Renal pelvis (tissue), 12 donors: ENCODE measurements around the gene ANG. TPM values are rescaled to one million over a fixed set of nuclear protein-coding genes. Genes with fewer than 3 reads are reported as not detected.
"Not testable (repeated sequence)": the region's sequence is repeated elsewhere in the genome, so short reads cannot be mapped to it uniquely, and the experiment has no call there.

ENCODE experiments used
- DNase-seq: peaks from one replicate; pipeline ENCODE4 v3.0.0-alpha.2; 2013
- long read RNA-seq, 16 experiments: transcript quantifications; one replicate each; lab custom pipeline, GENCODE V29; 2026
- polyA plus RNA-seq, 3 donors: library from polyadenylated mRNA; unstranded; fragments of 120-200 nt; gene quantifications; one replicate each; pipeline ENCODE4 v1.2.1, GENCODE V29; 2013; ENCODE audit not compliant: insufficient read length in 3 of 3

Gene ANG
- polyA plus RNA-seq = 1 to 10 TPM; 2.7 to 4.2 (median 3.4) TPM
- long read RNA-seq, donor 1, partial matches to known transcripts = 0 of 4 reads
- long read RNA-seq, donor 1, other reads (novel, unspliced or antisense) = 0 of 4 reads
- long read RNA-seq, donor 2, transcript ANG-201 (2 exons, 1,222 nt) = major isoform, 5 of 5 reads
- long read RNA-seq, donor 2, partial matches to known transcripts = 0 of 5 reads
- long read RNA-seq, donor 2, other reads (novel, unspliced or antisense) = 0 of 5 reads
- long read RNA-seq, donor 3, partial matches to known transcripts = 0 of 3 reads
- long read RNA-seq, donor 3, other reads (novel, unspliced or antisense) = 0 of 3 reads
- long read RNA-seq, donor 4, partial matches to known transcripts = 0 of 3 reads
- long read RNA-seq, donor 4, other reads (novel, unspliced or antisense) = 0 of 3 reads
- long read RNA-seq, donor 5 = 0 reads
- long read RNA-seq, donor 6, partial matches to known transcripts = 0 of 4 reads
- long read RNA-seq, donor 6, other reads (novel, unspliced or antisense) = 0 of 4 reads
- long read RNA-seq, donor 7, transcript ANG-201 (2 exons, 1,222 nt) = major isoform, 5 of 5 reads
- long read RNA-seq, donor 7, partial matches to known transcripts = 0 of 5 reads
- long read RNA-seq, donor 7, other reads (novel, unspliced or antisense) = 0 of 5 reads
- long read RNA-seq, donor 8, partial matches to known transcripts = 0 of 2 reads
- long read RNA-seq, donor 8, other reads (novel, unspliced or antisense) = 0 of 2 reads
- long read RNA-seq, donor 9, partial matches to known transcripts = 0 of 3 reads
- long read RNA-seq, donor 9, other reads (novel, unspliced or antisense) = 0 of 3 reads
- long read RNA-seq, donor 10, partial matches to known transcripts = 0 of 3 reads
- long read RNA-seq, donor 10, other reads (novel, unspliced or antisense) = 0 of 3 reads
- long read RNA-seq, donor 11 = 0 reads
- long read RNA-seq, donor 12, transcript ANG-201 (2 exons, 1,222 nt) = major isoform, 6 of 6 reads
- long read RNA-seq, donor 12, partial matches to known transcripts = 0 of 6 reads
- long read RNA-seq, donor 12, other reads (novel, unspliced or antisense) = 0 of 6 reads
- long read RNA-seq, donor 13 = 0 reads
- long read RNA-seq, donor 14 = 0 reads
- long read RNA-seq, donor 15 = 0 reads
- long read RNA-seq, donor 16, partial matches to known transcripts = 0 of 3 reads
- long read RNA-seq, donor 16, other reads (novel, unspliced or antisense) = 0 of 3 reads

DNA sequence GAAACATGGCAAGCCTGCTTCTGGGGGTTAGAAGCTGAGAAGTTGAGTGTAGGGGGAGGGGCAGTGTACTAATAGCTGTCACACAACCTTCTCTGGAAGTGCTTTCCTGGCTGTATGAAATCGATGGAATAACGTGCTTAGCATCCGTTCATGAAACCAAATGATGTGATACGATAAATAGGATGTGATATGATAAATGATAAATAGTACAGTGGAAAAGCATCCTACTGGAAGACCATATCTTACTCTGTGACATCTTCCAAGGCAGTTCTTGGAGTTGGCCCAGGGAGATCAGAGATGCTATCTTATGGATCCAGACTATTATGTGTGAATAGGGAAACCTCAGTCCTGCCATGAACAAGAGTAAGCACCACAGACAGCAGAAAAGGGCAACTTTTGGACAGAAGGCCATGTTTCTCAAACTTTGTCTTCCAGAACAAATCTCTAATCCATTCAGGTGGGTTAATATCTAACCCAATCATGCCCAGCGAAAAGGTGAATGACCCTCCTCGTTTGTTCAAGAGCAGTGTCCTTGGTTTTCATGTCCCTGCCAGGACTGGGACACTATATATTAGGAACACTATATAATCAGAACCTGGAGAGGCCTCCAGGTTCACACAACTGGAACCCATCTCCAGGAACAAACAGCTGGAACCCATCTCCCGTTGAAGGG is at the start of gene ANG:
Gene ANG (plus strand): TSS at position 598 of the 673 bp plus-strand sequence. CDS start 4,801 bp downstream, outside the sequence.
- DNase-seq = no peak

DNA sequence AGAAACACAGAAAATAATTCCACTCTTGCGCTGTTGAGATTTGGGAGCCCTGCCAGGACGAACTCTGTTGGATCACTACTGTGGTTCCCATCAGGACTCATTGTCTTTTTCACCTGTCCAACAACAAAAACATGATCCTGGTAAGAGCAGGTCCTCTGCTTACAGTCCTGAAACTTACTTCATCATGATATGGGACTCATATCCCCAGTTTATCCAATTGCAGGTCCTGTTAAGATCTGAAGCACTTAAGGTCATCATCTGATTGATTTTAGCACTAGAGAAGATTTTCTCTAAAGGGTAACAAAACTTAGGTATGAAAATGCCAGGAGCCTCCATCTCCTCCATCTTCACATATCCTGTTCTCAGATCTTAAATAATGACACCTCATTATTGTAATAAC is 47.0 kb upstream of the ANG start, which contains the start of gene OR6S1:
Gene OR6S1 (minus strand): TSS at position 101 of the 400 bp plus-strand sequence. CDS start 0 bp downstream, at position 101.
- DNase-seq = no peak

DNA sequence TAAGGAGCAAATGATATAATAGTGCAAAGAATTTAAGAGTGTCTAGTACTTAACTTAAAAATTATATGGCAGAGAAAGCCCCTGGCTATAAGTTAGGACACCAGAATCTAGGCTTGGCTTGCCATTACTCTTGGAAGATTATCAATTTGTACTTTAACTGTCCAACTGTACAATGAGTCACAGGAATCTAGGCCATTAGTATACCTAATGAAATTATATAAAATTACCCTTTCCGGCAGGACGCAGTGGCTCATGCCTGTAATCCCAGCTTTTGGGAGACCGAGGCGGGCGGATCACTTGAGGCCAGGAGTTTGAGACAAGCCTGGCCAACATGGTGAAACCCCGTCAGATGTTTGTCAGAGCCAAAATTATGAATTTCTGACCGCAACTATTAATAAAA is 46.4 kb upstream of the ANG start:
- no peak for DNase-seq

DNA sequence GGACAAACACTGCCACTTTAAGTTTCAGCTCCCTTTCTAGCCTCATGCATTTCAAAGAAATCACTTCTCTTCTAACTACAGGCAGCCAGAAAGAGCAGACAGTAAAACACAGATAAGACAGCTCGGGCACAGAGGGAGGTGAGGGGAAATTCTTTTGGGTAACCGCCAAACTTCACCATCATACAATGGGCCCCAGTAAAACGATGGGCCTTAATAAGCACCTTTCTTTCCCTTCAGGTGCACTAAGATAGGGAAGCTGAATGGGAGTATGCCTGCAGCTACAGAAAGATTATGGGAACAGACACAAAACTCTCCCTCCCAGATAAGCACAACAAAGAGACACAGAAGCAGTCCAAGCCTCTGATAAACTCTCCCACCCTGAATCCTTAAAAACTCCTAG is 45.8 kb upstream of the ANG start:
- not testable (repeated sequence) for DNase-seq

DNA sequence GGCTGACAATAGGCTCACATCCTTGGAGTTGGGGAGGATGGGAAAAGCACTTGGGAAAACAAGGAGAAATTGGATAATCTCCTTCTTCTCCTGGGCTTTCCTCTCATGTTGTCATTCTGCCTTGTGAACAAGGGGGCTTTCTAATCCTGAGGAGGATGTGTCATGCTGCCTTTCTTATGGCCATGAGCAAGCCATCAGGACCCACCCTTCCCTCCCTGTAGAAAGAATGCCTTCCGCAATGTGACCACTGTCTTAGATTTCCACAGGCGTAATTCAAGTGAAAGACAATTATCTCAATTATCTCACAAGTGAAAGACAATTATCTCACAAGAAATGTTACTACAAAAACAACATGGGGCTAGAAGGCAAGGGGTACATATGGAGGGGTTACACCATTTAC is 44.0 kb upstream of the ANG start:
- DNase-seq = no peak

DNA sequence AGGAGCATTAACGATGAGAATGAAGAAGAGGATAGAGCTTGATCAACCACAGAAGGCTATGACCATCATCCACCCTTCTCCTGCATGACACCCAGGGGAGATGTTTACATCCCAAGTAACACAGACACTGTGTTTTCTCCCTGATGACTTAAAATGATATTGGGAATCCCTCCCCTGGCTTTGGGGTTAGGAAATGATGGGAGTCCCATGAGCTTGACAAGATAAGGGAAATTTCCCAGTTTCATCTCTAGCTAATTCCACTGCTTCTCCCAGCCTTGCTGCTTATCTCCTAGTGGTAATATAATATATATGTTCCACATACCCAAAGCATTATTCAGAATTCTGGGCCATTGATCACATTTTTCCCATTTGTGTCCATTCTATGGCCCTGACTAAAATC is 43.1 kb upstream of the ANG start:
- DNase-seq = no peak

DNA sequence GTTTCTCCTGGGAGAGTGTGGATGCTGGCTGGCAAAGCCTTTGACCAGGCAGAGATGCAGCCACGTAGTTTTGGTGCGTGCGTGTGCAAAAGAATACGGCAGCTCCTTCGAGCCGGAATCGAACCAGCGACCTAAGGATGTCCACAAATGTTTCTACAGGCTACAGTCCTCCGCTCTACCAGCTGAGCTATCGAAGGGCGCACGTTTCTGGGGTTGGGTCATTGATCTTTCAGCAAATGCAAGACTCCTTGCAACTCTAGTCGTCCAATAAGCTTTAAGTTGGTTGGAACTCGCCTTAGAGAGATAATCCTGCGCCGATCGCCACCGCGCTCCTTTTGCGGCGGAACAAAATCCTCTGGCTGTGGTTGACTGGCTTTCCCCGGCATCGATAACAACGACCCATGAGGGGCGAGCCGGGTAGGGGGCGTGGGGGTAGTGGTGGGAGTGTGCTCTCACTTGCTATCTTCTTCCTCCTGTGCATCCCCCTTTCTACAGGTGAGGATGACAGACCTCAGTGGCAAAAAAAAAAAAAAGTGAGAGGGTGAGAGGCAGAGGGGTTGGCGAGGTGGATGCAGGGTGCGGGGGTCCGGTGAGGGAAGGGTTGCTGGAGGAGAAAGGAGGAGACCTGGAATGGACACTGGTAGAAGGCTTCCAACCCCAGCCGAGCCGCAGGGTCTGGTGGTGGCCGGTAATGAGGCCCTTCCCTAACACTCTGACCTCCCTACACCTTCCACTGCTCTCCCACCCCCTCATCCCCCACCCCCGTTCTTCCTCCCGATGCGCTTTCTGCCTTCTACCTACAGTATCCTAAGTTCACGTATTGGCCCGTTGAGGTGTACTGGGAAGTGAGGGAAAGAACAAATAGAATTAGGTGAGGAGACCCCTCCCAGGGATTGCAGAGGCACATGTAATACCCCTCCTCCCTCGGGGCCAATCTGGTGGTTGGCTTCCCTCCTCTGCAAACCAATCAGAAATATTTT is 35.3 kb upstream of the ANG start:
- DNase-seq = no peak

DNA sequence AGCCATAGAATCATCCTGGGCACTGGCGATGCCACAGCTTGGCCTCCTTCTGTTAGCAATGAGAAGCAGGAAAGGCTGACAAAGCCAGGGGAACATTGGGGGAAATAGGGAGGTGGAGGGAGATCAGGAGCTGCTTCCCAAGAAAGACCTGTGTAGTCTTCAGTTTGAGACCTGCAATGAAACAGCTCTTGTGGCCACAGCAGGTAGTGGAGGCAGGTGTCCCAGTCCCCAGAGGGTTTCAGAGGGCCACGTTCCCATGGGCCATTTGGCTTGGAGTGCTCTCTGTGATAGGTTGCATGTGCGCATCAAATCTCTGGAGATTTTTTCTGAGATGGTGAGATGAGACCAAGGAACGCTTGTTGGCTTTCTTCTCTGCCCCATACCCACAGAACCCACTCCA is 32.7 kb upstream of the ANG start:
- DNase-seq = no peak

DNA sequence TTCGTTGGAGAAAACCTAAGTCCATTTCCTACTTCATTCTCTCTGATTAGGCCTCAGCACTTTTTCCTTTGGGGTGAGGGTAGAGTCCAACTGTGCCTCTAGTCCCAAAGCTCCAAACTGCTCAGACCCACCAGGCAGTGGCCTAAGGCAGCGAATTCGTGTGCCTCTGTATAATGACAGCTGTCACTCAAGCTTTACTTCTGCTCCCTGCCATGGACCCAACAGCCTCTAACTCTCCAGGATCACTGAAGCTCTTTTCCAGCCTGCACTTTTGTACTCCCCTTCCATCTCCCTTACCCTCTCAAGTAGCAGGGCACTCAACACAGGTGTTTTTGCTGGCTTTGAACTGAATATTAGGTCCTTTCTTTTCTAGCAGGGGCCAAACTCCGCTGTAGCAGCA is 32.3 kb upstream of the ANG start:
- no peak for DNase-seq

DNA sequence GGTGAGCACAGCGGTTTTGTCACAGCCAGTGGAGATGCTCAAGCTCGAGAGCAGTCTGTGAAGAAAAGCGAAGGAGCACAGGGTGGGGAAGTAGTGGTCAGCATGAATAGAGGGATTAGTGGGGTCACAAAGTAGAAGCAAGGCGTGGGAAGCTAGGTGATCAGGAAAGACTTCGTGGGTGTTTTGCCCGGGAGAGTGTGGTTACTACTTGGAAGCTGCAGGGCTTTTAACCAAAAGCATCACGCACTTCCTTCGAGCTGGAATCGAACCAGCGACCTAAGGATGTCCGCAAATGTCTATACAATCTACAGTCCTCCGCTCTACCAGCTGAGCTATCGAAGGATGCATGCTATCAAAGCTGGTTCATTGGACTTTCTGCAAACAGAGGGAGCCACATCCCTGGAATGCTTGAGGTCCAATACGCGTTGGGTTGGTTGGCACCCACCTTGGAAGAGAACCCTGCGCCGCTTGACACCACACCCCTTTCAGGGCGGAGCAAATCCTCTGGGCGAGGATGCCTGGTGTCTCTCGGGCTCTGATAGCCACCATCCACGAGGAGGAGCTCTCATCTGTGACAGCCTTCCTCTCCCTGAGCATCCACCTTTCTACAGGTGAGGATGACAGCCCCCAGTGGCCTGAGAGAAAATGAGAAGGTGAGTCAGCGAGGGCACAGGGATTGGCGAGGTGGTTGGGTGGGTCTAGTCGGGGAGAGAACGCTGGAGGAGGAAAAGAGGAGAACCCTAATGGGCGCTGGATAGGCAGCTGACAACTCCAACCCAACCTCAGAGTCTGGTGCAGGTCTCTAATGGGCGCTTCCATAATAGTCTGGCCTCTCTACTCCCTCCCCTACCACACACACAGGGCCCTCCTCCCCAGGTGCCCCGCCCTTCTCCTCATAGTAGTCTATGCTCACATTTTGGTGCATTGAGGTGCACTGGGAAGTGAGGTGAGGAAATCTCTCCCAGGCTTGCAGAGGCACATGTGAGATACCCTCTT is 31.1 kb upstream of the ANG start:
- no peak for DNase-seq

DNA sequence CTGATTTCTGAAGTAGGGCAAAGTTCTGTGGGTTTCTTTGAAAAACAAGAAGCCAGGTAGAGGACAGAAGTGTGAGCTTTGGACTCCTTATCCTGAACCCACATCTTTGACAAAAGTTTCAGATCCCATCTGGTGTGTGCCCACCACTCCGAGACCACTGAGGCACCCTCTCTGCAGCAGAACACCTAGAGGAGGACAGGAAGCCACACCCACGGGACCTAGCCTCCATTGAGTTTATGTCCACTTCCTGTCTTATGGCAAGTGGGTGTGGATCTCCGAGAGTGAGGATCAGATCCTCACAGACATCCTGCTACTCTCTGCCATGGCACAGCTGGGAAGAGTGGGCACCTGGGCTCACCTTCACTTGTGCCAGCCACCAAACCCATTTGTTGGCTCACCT is 30.3 kb upstream of the ANG start:
- DNase-seq = no peak

DNA sequence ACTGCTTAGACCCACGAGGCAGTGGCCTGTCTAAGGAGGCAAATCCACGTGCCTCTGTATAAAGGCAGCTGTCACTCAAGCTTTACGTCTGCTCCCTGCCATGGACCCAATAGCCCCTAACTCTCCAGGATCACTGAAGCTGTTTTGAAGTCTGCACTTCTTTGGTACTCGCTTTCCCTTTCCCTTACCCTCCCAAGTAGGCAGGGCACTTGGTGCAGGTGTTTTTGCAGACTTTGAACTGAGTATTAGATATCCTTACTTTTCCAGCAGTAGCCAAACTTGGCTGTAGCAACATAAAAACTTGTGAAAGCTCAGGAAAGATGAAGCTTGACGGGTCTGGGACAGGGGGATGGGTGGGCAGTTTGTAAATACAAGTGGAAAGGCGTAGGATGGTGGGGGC is 29.2 kb upstream of the ANG start:
- no peak for DNase-seq

DNA sequence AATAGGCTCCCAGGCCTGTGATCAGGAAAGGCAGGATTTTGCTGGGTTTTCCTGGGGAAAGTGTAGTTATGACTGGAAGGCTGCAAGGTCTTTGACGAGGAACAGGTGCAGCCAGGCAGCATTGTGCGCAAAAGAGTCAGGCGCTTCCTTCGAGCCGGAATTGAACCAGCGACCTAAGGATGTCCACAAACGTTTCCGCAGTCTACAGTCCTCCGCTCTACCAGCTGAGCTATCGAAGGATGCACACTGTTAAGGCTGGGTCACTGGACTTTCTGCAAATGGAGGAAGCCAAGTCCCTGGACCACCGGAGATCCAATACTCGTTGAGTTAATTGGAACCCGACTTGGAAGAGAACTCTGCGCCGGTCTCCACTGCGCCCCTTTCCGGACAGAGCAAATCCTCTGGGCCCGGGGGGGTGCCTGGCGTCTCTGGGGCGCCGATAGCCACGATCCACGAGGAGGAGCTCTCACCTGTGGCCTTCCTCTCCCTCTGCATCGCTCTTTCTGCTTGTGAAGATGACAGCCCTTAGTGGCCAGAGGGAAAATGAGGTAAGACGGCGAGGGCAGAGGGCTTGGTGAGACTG is 28.7 kb upstream of the ANG start:
- DNase-seq = no peak

DNA sequence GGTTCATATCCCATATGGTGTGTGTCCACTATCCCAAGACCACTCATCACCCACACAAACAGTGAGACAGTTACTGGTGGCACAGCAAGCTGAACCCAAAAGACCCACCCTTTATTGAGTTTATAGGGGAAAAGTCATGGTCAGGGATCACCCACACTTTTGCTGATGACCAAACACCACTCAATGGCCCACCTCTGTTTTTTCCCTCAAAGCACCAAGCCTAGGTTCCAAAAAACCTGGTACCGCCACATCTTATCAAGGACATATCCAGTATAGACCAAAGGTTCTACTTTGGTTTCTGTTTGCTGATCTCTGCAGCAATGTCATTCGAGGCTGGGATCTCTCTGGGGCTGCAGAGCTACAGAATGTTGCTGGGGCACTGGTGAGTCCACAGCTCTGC is 27.4 kb upstream of the ANG start:
- DNase-seq = no peak

DNA sequence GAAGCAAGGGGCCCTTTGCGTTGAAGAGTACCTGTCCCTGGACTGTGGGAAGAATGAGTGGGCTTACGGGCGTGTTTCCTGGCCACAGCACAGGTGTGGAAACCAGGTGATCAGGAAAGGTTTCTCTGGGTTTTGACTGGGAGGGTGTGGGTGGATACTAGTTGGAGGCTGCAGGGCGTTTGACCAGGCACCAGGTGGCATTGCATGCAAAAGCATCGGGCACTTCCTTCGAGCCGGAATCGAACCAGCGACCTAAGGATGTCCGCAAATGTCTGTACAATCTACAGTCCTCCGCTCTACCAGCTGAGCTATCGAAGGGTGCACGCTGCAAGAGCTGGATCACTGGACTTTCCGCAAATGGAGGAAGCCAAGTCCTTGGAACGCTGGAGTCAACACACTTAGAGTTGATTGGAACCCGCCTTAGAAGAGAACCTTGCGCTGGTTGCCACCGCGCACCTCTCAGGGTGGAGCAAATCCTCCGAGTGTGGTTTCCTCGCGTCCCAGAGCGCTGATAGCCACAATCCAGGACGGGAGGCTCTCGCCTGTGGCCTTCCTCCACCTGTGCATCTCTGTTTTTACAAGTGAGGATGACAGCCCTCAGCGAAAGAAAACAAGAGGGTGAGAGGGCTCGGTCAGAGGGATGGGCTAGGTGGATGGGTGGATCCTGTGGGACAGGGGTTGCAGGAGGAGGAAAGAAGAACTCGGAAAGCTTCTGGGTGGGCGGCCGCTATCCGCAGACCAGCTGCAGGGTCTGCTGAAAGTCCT is 25.4 kb upstream of the ANG start:
- DNase-seq = peak; percentile 35

DNA sequence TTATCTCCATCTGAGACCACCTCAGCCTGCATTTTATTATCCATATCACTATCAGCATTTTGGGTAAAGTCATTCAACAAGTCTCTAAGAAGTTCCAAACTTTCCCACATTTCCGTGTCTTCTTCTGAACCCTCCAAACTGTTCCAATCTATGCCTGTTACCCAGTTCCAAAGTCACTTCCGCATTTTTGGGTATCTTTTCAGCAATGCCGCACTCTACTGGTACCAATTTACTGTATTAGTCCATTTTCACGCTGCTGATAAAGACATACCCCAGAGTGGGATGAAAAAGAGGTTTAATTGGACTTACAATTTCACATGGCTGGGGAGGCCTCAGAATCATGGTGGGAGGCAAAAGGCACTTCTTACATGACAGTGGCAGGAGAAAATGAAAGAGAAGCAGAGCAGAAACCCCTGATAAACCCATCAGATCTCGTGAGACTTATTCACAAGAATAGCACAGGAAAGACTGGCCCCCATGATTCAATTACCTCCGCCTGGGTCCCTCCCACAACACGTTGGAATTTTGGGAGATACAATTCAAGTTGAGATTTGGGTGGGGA is 22.1 kb upstream of the ANG start:
- DNase-seq = not testable (repeated sequence)

DNA sequence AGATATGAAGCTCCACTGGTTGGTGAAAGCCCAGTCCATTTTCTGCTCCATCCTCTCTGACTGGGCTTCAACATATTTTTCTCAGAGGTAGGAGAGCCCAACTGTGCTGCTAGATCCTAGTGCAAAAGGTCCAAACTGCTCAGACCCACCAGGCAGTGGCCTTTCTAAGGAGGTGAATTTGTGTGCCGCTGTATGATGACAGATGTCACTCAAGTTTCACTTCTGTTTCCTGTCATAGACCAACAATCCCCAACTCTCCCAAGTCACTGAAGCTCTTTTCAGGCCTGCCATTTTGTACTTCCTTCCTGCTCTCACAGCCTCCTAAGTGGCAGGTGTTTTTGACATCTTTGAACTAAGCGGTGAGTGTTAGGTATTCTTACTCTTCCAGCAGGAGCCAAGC is 20.6 kb upstream of the ANG start:
- no peak for DNase-seq
